WERI-Rb-1 (cell line): ENCODE results near the gene CEBPA.
"Not testable (repeated sequence)": the region's sequence is repeated elsewhere in the genome, so short reads cannot be mapped to it uniquely, and the experiment has no call there.

Experiments
- DNase-seq: peaks from one replicate; pipeline ENCODE4 v3.0.0-alpha.2; 2020
- H3K27ac ChIP-seq: fragments of 250-450 bp; sonication (Bioruptor Pico); 2 replicates; pipeline ENCODE4 v1.5.1; 2020; ENCODE audit warnings: mild to moderate bottlenecking, moderate library complexity
- H3K27me3 ChIP-seq: fragments of 250-450 bp; sonication (Bioruptor Pico); 2 replicates; pipeline ENCODE4 v1.5.1; 2021; ENCODE audit warnings: mild to moderate bottlenecking, low read depth, moderate library complexity; ENCODE audit not compliant: insufficient read depth, severe bottlenecking
- H3K36me3 ChIP-seq: fragments of 250-450 bp; sonication (Bioruptor Pico); 2 replicates; pipeline ENCODE4 v1.5.1; 2020; ENCODE audit warnings: mild to moderate bottlenecking, moderate library complexity
- H3K4me3 ChIP-seq: 2 replicates; pipeline ENCODE4 v1.5.1; 2011; ENCODE audit warnings: low read depth, mild to moderate bottlenecking, control low read depth, low read length
- H3K9me3 ChIP-seq: fragments of 250-450 bp; sonication (Bioruptor Pico); 2 replicates; pipeline ENCODE4 v1.5.1; 2021; ENCODE audit warnings: mild to moderate bottlenecking, moderate library complexity; ENCODE audit not compliant: severe bottlenecking
- TF ChIP-seq, protein P1 (sequence below): IDR thresholded peaks from 2 replicates; pipeline ENCODE4 v1.5.1; 2011; ENCODE audit warnings: low read depth, mild to moderate bottlenecking, control low read depth, inconsistent platforms, low read length

Gene CEBPA

DNA sequence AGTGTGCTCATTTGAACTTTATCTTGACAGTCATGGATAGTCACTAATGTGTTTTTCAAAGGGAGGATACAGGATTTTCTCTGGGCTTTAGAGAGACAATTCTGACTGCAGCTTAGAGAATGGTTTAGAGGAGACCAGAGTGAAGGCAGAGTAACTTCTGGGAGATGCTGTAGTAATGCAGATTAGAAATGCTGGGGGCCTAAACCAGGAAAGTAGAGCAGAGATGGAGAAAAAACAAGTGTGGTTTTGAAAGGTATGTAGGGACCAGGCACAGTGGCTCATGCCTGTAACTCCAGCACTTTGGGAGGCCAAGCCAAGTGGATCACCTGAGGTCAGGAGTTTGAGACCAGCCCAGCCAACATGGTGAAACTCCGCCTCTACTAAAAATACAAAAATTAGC lies 18.3 kb upstream of the CEBPA start:
- no peak for DNase-seq
- no peaks in the 10 kb centered on the region for H3K36me3 ChIP-seq
- no peak overlapping the region for H3K4me3 ChIP-seq
- no peak overlapping the region for H3K27ac ChIP-seq
- H3K9me3 ChIP-seq: peaks cover 6% of the 10 kb centered on the region
- TF ChIP-seq, protein P1, sequence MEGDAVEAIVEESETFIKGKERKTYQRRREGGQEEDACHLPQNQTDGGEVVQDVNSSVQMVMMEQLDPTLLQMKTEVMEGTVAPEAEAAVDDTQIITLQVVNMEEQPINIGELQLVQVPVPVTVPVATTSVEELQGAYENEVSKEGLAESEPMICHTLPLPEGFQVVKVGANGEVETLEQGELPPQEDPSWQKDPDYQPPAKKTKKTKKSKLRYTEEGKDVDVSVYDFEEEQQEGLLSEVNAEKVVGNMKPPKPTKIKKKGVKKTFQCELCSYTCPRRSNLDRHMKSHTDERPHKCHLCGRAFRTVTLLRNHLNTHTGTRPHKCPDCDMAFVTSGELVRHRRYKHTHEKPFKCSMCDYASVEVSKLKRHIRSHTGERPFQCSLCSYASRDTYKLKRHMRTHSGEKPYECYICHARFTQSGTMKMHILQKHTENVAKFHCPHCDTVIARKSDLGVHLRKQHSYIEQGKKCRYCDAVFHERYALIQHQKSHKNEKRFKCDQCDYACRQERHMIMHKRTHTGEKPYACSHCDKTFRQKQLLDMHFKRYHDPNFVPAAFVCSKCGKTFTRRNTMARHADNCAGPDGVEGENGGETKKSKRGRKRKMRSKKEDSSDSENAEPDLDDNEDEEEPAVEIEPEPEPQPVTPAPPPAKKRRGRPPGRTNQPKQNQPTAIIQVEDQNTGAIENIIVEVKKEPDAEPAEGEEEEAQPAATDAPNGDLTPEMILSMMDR: no peak
- no peaks in the 10 kb centered on the region for H3K27me3 ChIP-seq

DNA sequence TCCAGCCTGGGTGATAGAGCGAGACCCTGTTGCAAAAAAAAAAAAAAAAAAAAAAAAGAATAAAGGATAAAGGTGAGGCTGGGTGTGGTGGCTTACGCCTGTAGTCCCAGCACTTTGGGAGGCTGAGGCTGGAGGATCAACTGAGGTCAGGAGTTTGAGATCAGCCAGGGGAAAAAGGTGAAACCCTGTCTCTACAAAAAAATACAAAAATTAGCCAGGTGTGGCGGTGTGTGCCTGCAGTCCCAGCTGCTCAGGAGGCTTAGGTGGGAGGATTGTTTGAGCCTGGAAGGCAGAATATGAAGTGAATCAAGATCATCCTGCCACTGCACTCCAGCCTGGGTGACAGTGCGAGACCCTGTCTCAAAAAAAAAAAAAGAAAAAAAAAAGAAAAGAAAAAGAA lies 15.7 kb upstream of the CEBPA start:
- H3K27ac ChIP-seq, H3K9me3 ChIP-seq, DNase-seq, H3K4me3 ChIP-seq, H3K27me3 ChIP-seq, H3K36me3 ChIP-seq: not testable (repeated sequence)

DNA sequence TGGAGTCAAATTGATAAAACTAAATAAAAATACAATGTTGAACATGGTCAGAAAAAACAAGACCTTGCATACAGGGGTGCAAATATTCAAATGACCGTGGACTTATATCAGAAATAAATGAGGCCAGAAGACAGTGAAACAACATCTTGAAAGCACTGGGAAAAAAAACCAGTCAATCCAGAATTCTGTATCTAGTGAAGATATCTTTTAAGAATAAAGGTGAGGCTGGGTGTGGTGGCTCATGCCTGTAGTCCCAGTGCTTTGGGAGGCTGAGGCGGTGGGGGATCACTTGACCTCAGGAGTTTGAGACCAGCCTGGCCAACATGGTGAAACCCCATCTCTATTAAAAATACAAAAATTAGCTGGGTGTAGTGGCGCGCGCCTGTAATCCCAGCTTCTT lies 15.2 kb upstream of the CEBPA start:
- Histone ChIP-seq H3K4me3 (no peak overlapping the region), H3K27me3 (no peaks in the 10 kb centered on the region), H3K9me3 (peaks cover 6% of the 10 kb centered on the region), H3K27ac (no peak overlapping the region), H3K36me3 (no peaks in the 10 kb centered on the region)
- TF ChIP-seq, protein P1: no peak
- DNase-seq: no peak

DNA sequence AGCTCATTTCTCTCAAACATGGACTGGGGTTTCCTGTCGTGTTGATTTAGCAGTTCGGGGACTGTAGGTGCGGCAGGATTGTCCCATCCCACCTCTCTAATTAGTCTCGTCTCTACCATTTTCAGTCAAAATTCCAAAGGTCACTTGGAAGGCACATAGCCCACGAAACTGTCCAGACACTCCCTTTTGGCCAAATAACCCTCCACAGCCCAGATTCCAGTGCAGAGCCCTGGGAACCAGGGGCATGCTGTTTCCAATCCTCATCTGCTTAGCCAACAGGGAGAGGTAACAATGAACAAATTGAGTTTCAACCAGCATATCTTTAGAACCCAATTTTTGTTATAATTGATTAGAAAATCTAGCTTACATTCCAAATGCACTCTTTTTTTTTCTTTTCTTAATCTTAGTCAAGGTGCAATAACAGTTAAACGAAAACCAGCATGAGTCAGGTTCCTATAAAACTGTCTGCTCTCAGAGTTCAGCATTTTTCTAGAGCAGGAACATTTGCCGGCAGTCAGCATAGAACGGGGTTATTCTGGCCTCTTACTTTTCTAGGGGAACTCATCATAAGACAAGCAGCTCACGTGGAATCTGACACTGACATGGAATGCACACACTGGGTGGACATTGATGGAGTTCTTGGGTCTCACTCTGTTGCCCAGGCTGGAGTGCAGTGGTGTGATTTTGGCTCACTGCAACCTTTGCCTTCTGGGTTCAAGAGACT lies 14.4 kb upstream of the CEBPA start:
- H3K9me3 ChIP-seq: peaks cover 4% of the 10 kb centered on the region
- TF ChIP-seq, protein P1: no peak
- no peak overlapping the region for H3K4me3 ChIP-seq
- no peak overlapping the region for H3K27ac ChIP-seq
- no peaks in the 10 kb centered on the region for H3K27me3 ChIP-seq
- DNase-seq: no peak
- H3K36me3 ChIP-seq: no peaks in the 10 kb centered on the region

DNA sequence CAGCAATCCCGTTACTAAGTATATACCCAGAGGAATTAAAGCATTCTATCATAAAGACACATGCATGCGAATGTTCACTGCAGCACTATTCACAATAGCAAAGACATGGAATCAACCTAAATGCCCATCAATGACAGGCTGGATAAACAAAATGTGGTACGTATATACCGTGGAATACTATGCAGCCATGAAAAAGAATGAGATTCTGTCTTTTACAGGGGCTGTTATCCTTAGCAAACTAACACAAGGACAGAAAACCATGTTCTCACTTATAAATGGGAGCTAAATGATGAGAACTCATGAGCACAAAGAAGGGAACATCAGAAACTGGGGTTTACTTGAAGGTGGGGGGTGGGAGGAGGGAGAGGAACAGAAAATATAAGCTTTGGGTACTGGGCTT lies 10.5 kb upstream of the CEBPA start:
- H3K36me3 ChIP-seq, H3K27ac ChIP-seq, H3K27me3 ChIP-seq, H3K9me3 ChIP-seq, DNase-seq, H3K4me3 ChIP-seq: not testable (repeated sequence)

DNA sequence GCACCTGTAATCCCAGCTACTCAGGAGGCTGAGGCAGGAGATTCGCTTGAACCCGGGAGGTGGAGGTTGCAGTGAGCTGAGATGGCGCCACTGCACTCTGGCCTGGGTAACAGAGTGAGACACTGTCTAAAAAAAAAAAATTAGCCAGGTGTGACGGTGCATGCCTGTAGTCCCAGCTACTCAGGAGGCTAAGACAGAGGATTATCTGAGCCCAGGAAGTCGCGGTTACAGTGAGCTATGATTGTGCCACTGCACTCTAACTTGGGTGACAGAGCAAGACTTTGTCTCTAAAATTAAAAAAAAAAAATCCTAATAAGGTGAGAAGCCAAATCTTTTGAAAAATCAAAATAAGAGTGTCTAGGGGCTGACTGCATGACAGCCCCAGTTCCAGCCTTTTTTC lies 9.7 kb upstream of the CEBPA start:
- no peak overlapping the region for H3K27ac ChIP-seq
- H3K4me3 ChIP-seq: no peak overlapping the region

More for the DNA sequence above, 9.7 kb upstream of the CEBPA start:
- TF ChIP-seq, protein P1: no peak
- H3K36me3 ChIP-seq: no peaks in the 10 kb centered on the region
- DNase-seq: no peak
- H3K27me3 ChIP-seq: no peaks in the 10 kb centered on the region
- H3K9me3 ChIP-seq: no peaks in the 10 kb centered on the region
